WTC11 (cell line): ENCODE data around the gene DNM1.

Experiments
- ATF3 ChIP-seq: sonication (generic); formaldehyde crosslinking; conservative IDR thresholded peaks from 2 replicates; pipeline ENCODE4 v1.8.1; 2022; ENCODE audit warnings: mild to moderate bottlenecking, missing genetic modification reagents
- CREB1 ChIP-seq: sonication (generic); formaldehyde crosslinking; IDR thresholded peaks from 2 replicates; pipeline ENCODE4 v1.8.0; 2023; ENCODE audit warnings: mild to moderate bottlenecking, missing genetic modification reagents
- CREM ChIP-seq: sonication (generic); formaldehyde crosslinking; IDR thresholded peaks from 2 replicates; pipeline ENCODE4 v1.8.1; 2022; ENCODE audit warnings: mild to moderate bottlenecking, missing genetic modification reagents, moderate library complexity
- CTCF ChIP-seq: fragments of 200-600 bp; IDR thresholded peaks from 2 replicates; pipeline ENCODE4 v1.8.0; 2022; ENCODE audit warnings: antibody characterized with exemption
- FOXK1 ChIP-seq: sonication (generic); formaldehyde crosslinking; IDR thresholded peaks from 2 replicates; pipeline ENCODE4 v1.8.0; 2022; ENCODE audit warnings: mild to moderate bottlenecking, moderate library complexity, missing genetic modification reagents
- HMGXB4 ChIP-seq: sonication (generic); formaldehyde crosslinking; IDR thresholded peaks from 2 replicates; pipeline ENCODE4 v1.8.1; 2023; ENCODE audit warnings: mild to moderate bottlenecking, moderate library complexity, missing genetic modification reagents
- IRF1 ChIP-seq: sonication (generic); formaldehyde crosslinking; IDR thresholded peaks from 2 replicates; pipeline ENCODE4 v1.8.0; 2023; ENCODE audit warnings: missing genetic modification reagents
- JUN ChIP-seq: sonication (generic); formaldehyde crosslinking; IDR thresholded peaks from 2 replicates; pipeline ENCODE4 v1.8.0; 2023; ENCODE audit warnings: mild to moderate bottlenecking, missing genetic modification reagents
- KAT7 ChIP-seq: sonication (generic); formaldehyde crosslinking; IDR thresholded peaks from 2 replicates; pipeline ENCODE4 v1.8.1; 2023; ENCODE audit warnings: missing genetic modification reagents, mild to moderate bottlenecking, borderline replicate concordance
- MAX ChIP-seq: sonication (generic); formaldehyde crosslinking; IDR thresholded peaks from 2 replicates; pipeline ENCODE4 v1.8.0; 2022; ENCODE audit warnings: mild to moderate bottlenecking, missing genetic modification reagents
- NFYB ChIP-seq: sonication (generic); formaldehyde crosslinking; conservative IDR thresholded peaks from 2 replicates; pipeline ENCODE4 v1.8.0; 2022; ENCODE audit warnings: low read depth, missing genetic modification reagents
- SMAD3 ChIP-seq: sonication (generic); formaldehyde crosslinking; IDR thresholded peaks from 2 replicates; pipeline ENCODE4 v1.8.0; 2022; ENCODE audit warnings: missing genetic modification reagents, mild to moderate bottlenecking, borderline replicate concordance
- USF1 ChIP-seq: sonication (generic); formaldehyde crosslinking; IDR thresholded peaks from 2 replicates; pipeline ENCODE4 v1.8.0; 2022; ENCODE audit warnings: mild to moderate bottlenecking, missing genetic modification reagents

GRCh38 chr9:128232528-128233428, 29.6 kb downstream of the DNM1 start:
- TF ChIP-seq NFYB (CRISPR knock-in tag) (no peak), CTCF (no peak), HMGXB4 (CRISPR knock-in tag) (no peak), CREB1 (CRISPR knock-in tag) (no peak), ATF3 (CRISPR knock-in tag) (no peak), FOXK1 (CRISPR knock-in tag) (no peak), MAX (CRISPR knock-in tag) (no peak), SMAD3 (CRISPR knock-in tag) (no peak), IRF1 (no peak), USF1 (CRISPR knock-in tag) (no peak), CREM (CRISPR knock-in tag) (no peak), JUN (CRISPR knock-in tag) (no peak), KAT7 (CRISPR knock-in tag) (no peak)
